Measurements from ENCODE around the gene LRIG1. TPM values are rescaled to one million over a fixed set of nuclear protein-coding genes. Genes with fewer than 3 reads are reported as not detected.

Gene LRIG1
- polyA plus RNA-seq, 4 donors: 21.1 to 27.7 (median 23.0) TPM

DNA sequence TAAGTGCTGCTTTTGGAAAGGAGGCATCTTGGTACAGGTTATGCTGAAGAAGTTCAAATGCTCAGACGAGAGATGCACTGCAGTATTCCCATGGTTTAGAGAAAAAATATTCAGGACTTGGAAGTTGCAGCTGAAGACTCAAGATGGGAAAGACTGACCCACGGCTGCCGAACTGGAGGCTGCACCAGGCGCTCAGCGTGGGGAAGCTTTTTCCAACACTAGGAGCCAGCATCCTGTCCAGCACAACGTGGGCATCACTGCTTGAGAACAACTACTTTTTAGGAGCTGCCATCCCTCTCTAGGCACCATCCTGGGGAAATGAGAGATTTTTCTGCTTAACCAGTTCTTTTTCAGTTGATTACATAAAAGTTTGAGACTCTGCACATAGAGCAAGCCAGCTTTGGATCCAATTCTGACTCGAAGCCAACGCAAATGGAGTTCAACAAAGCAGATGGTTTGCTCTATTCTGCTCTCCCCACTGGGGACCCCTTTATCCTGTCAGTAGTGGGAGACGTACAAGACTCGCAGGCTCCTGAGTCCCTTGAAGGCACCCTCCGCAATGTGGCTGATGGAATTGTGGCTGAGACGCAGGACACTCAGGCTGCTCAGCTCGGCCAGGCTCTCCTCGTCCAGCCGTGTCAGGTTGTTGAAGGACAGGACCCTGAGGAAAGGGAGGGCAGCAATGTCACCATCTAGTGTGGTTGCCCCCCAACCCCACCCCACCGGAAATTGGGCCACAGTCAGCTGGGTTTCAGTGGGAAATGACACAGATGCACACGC lies 93.8 kb downstream of the LRIG1 start:
- DNase-seq (ENCODE audit: low read depth in 4 of 4, low spot score in 2 of 4): no peak

DNA sequence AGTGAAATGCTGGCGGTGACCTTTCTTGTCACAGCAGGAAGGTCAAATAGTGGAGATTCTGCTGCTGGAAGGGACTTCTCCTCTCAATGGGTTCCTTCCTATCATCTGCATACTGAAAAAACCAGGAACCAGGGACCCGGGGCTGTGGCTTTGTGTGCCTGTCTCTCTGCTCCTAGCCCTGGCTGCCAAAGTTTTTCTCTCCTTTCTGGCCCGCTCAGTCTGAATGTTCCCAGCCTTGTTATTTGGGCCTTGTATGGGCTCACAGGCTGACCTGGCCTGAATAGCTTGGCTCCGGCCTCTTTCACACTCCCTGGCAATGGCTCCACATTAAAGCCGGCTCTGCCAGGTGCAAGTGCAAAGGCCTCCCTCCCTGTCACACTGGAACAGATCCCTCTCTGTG lies 94.7 kb downstream of the LRIG1 start:
- DNase-seq (ENCODE audit: low read depth in 4 of 4, low spot score in 2 of 4): no peak

DNA sequence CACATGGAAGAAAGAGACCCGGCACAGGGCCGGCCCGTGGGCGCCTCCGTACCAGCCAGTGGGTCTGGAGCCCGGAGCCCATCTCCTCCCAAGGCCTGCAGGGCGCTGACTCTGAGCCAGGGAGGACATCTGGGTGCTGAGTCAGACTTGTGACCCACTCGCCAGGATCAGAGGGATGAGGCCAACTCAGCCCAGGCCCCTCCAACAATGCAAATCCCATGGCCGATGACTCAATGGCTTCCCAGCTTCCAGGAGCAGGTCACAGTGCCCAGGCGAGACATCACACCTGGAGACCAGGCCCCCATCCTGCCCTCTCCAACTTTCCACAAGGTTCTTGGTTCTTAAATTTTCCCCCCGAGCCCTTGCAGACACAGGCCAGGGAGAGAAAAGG lies 95.1 kb downstream of the LRIG1 start:
- DNase-seq (ENCODE audit: low read depth in 4 of 4, low spot score in 2 of 4): no peak

DNA sequence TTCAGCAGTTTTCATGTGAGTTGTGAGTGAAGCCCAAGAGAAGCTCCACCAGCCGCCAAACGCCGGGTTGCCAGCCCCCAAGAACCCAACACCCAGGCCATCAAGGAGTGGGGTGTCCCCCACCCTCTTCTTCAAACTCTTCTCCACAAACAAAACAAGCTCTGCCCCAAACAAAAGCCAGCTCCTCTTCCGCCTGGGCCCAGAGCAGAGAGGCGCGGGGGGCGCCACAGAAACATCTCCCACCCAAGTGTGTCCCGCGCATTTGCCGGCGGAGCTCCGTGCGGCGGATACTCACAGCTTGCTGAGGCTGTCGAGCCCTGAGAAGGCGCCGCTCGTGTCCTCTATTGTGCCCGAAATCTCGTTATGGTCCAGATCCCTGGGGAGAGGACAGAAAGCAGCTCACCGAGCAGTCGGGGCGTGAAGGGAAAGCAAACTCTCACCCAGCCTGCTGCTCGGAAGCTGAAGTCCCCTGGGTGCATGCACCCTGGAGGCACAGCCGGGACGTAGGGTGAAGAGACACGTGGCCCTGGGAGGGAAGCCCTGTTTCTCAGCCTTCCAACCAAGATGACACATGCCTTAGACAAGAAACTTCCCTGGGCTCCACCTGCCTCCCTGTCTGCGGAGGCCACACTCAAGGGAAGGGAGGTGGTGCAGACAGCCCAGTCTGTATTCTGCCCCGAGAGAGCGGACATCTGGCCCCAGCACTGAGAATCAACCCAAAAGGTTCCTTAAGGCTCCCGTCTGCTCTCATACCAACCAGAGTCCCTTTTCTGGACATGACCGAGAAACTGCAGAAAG lies 95.7 kb downstream of the LRIG1 start:
- DNase-seq (ENCODE audit: low read depth in 4 of 4, low spot score in 2 of 4): no peak

DNA sequence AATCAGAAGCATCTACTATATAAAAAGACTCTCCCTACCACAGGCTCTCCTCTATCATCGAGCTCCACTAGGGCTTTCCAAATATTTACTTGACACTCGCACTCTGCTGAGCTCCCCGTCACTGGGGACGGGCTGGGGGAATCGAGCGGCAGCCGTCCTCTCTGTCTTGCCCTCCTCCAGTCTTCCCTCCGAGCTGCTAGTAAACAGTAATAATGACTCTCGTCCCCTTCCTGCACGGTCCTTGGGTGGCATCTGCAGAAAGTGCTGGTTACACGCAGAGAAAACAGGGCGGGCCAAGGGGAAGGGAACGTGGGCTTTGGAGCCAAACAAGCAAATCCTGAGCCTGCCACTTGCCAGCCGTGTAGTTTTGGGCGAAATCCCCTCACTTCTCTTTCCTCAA lies 96.6 kb downstream of the LRIG1 start:
- no peak for DNase-seq (ENCODE audit: low read depth in 4 of 4, low spot score in 2 of 4)

DNA sequence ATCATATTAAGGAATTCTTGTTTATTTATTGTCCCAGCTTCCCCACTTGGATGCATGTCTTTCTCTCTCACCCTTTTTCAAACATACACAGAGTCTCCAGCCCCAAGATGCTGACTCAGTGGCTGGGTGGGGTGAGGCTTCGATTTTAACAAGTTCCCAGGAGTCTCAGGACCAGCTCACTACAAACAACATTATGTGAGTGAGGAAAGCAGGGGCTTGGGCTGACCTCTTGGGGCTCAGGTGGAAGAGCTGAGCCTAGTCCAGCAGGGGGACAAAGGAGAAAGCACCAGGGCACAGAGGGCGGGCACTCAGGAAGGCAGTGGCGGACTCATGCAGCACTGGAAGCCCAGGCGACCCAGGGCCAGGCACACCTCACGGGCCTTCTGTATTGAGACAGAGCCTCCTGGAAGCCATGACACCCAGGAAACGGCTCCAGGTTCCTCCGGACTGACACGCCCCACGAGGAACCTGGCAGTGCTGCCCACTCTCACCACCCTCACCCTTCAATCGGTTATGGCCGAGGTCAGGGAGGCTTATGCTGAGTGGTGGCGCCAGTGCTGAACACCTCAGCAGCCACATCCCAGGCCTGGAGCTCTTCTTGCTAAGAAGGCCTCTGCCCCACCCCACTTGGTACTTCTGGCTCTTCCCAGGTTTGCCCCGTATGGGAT lies 97.4 kb downstream of the LRIG1 start:
- DNase-seq (ENCODE audit: low read depth in 4 of 4, low spot score in 2 of 4): no peak

DNA sequence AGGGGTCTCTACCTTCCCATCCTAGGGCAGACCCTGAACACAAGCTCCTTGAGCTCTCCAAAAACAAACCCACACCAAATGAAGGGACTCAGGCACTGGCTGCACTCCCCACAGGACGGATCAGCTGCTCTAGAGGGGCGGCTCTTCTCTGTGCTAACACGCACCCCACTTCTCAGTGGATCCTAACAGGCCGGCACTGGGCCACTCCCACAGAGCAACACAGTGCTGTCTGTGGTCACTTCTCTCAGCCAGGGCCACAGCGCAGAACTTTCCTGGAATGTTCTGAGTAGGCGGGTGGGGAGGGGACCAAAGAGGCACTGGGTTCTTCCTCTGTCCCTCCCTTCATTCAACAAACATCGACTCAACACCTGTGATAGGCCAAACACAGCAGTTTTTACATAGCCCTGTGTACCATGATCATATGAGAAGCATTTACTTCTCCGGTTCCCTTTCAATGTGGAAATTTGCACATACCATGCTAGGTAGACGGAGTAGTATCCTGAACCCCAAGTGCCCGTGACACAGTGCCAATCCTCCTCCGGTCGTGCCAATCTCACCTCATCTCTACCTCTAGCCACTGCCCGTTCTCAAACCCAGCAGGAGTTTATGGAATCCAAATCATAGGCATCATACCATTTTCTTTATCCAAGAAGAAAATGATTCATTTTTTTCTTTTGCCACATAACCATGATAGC lies 98.1 kb downstream of the LRIG1 start:
- DNase-seq (ENCODE audit: low read depth in 4 of 4, low spot score in 2 of 4): no peak

DNA sequence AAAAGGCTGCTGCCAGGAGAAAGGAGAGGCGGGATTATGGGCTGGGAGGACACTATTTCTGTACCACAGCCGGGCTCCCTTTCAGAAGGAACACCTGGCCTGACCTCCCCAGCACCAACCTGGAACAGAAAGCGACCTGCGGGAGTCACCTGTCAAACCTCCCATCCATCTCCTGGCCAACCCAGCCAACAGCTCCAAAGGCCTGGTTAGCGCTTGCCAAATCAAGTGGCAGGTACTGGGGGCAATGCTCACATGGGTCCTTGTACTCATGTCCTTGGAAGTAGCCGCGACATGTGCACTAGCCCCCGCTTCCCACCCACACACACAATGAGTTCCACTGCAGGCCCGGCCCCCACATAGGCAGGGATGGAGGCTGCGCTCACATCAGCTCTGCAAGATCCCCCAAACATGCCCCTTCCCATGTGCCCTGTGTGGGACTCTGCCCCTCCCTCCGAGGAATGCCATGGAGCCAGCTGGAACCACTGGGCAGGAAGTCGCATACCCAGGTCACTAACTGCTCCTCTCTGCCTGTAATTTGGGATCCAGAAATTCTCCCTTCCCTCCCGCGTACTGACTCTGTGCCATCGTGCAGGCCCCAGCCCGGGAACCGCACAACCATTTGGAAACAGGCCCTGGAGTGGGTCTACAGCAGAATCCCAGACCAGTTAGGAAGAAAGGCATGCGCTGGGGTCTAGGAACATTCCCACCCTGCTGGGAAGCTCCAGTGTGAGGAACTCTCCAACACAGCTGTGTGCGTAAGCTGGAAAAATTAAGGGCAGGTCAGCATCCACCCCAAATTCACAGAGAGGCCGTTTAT lies 98.9 kb downstream of the LRIG1 start:
- DNase-seq (ENCODE audit: low read depth in 4 of 4, low spot score in 2 of 4): no peak

DNA sequence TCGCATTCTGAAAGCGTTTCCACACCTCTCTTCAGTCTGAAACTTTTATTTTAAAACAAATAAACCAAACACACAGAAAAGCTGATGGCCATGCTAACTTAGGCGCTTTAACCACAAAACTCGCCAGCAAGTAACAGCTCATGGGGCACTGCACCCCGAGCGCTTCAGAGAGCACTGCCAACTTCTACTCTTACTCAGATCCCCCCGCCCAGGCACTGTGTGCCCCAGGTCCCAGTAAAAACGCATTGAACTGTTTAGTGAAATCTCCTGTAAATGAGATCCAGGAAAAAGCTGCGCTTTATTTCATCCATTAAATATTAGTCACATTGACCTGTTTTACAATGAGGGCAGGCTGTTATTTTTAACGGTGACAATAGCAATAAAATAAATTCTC lies 99.7 kb downstream of the LRIG1 start:
- no peak for DNase-seq (ENCODE audit: low read depth in 4 of 4, low spot score in 2 of 4)

DNA sequence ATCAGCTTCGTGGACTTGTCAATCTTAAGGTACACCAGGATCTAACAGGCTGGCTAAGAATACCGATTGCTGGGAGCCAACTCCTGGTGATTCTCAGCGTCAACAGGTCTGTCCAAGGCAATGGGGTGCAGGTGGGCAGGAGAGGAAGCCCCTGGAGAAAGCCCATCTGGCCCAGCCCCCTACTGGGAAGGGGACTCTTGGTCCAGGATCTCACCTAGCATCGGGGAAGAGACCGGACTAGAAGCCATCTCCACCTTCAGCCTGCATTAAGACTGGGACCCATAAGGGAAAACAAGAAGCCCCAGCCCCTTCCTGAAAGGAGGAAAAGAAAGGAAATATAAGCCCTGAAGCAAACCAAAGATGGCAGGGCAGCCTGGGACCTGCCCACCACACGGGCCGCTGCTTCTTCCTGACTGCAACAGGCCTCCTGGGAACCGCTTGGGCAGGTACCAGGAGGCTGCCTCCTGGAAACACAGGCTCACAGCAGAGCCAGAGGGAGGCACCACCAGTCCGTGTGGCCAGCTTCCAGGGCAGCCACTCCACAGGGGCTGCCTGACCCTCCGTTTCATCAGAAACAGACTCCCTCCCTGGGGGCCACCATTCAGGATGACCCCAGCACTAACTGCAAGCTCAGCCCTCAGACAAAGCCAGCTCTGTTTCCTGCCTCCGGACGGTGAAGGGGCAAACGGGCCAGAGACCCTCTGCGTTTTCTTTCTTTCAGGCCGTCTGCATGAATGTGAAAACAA lies 100.2 kb downstream of the LRIG1 start:
- DNase-seq (ENCODE audit: low read depth in 4 of 4, low spot score in 2 of 4): no peak

DNA sequence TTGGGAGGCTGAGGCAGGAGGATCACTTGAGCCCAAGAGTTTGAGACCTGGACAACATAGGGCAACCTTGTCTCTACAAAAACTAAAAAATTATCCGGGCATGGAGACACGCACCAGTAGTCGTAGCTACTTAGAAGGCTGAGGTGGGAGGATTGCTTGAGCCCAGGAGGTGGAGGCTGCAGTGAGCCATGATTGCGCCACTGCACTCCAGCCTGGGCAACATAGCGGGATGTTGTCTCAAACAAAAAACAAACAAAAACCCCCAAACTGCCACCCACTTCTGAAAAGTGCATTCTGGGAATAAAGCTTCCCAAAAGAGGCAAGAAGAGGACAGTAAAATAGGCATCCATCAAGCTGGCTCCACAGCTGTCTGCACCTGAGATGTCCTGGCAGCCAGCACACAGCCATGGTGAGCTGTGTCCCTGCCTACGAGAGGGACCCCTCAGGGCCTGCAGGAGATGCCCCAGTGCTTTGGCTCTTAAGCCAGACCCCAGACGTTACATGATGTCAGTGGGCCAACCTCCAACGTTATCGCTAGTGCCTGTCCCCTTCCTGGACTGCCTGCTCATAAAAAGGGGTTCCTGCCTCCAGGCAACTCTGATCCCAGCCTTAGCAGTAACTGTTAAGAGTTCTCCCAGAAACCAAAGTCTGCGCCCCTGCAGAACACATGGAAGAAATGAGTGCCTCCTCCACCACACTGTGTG lies 101.1 kb downstream of the LRIG1 start:
- no peak for DNase-seq (ENCODE audit: low read depth in 4 of 4, low spot score in 2 of 4)

DNA sequence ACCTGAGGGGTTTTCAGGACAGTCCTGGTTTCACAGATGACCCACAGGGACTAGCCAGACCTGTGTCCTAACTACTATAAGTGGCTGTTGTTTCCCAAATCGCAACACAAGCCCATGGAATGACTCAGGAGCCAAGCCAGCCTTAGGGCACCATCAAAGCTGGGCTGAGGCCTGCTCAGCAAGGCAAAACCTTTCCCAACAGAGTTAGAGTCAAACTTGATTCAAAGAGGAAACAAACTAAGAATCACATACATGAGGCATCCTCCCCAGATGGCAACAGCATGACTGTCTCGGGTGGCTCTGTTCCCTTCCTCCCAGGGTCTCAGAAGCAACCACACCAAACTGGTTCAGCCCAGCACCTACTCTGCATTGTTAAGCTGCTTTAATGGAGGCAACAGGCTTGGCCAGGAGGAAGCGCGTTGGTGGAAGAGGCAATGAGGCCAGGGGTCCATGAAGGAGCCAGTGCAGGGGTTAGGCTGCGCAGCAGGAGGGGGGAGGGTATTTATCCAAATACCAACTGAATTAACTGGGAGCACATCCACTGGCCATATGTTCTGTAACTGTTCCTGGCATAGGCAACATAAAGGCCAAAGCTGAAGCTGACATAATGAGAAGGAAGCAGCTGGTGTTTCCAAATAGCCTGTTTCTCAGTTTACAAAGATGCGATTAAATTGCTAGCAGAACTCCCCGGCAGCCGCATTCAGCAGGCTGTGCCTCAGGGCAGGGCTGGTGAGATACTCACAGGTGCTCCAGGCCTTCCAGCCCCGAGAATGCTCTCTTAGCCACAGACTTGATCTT lies 102.4 kb downstream of the LRIG1 start:
- DNase-seq (ENCODE audit: low read depth in 4 of 4, low spot score in 2 of 4): no peak

DNA sequence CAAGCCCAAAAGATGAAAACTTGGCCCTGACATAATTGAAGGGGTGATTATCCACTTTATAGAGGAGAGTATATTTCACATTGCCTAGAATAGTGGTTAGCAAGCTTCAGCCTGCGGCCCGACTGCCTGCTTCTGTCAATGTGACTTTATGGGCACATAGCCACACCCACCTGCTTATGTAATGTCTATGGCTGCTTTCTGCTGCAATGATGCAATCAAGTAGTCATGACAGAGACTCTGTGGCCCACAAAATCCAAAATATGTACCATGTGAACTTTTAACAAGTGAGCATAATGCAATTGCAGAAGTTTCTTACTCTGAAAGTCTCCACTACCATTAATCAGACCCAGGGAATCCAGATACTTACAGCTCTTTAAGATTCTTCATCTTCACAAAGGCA lies 103.1 kb downstream of the LRIG1 start:
- DNase-seq (ENCODE audit: low read depth in 4 of 4, low spot score in 2 of 4): no peak

DNA sequence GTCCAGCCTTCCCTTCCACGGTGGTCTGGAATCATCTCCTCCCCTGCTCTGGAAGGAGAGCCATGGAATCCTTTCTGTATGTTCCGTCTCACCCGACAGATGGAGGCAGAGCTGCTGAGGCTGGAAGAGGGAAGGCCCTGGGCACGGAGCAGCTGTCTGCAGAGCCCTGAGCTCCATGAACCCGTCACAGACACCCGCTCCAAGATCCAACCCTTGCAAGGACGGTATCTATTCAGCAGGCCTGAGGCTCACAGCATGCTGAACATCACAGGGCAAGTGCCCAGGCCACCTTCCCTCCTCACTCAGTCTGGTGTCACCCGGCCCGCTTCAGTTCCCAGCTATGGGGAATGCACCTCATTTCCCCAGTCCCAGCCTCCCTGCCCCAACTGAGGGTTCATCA lies 103.9 kb downstream of the LRIG1 start:
- DNase-seq (ENCODE audit: low read depth in 4 of 4, low spot score in 2 of 4): no peak

DNA sequence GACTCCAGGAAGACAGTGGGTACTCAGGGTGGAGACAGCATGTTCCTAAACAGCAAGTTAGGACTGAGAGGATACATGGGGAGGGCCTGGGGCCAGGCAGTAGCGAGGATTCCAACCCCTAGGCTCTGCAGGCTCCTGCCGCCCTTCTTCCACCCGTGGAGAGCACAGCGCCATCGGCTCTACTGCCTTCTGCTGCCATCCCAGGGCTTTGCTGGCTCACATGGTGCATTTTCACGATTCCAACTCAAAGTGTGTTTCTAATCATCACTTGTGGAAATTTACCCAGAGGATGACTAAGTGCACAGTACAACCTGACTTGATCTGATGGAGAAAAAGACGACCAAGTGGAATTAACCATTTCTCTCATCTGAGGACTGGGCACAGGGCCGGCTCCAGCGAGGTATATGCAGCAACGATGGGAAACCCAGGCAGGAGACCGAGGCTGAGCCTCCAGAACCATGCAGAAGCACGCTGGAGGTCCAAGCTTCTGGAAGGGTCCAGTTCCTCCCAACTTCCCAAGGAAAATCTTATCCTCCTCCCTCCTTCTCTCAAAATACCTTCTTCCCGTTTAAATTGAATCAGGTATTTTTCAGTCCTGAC lies 104.6 kb downstream of the LRIG1 start:
- no peak for DNase-seq (ENCODE audit: low read depth in 4 of 4, low spot score in 2 of 4)

DNA sequence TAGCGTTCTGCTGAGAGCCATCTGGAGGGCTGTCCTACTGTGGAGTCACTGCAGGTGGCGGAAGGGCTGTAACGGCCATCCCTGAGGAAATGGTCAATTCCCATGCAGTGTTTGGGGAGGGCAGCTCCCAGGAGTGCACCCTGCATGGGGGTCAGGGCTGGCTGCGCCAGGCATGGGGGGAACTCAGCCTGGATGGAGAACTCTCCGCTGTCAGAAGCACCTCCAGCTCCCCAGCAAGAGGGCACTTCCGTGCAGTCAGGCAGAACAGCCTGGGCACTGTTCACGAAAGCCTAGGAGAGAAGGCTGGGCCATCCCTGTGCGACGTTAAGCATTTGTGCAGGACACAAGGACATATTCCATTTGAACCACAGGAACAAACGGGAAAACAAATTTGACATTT lies 105.2 kb downstream of the LRIG1 start:
- DNase-seq (ENCODE audit: low read depth in 4 of 4, low spot score in 2 of 4): no peak

DNA sequence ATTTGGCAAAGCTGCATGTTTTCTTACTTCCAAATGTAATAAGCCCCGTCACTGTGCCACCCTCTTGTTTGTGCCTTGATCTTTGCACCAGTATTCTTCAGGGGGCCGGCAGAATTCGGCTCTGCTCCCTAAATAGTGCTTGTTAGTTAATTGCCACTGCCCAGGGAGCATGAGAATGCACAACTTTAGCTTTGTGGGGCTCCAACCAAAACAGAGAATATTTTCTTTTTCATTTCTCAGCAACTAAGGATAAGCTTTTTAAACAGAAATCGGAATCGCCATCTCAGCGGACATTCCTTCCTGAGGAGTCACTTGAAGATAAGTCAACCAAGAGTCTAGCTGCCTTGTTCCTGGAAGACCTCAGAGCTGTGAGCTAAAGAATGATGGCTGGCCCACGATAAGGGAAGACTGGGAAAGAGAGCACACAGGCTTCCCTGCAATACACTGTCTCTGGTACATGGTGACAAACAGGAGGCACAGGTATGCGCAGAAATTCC lies 106.0 kb downstream of the LRIG1 start:
- DNase-seq (ENCODE audit: low read depth in 4 of 4, low spot score in 2 of 4): no peak

All from left renal cortex interstitium (tissue), 4 donors.